ENCODE measurements around the gene KCNMA1. TPM values are rescaled to one million over a fixed set of nuclear protein-coding genes. Genes with fewer than 3 reads are reported as not detected.

Gene KCNMA1
- total and polyA plus RNA-seq, 9 of the 15 experiments (the other 6 are each of a cell fraction or from before 2014, with no cell fraction given) = 0.01 to 0.95 (median 0.15) TPM; not detected in 4

DNA sequence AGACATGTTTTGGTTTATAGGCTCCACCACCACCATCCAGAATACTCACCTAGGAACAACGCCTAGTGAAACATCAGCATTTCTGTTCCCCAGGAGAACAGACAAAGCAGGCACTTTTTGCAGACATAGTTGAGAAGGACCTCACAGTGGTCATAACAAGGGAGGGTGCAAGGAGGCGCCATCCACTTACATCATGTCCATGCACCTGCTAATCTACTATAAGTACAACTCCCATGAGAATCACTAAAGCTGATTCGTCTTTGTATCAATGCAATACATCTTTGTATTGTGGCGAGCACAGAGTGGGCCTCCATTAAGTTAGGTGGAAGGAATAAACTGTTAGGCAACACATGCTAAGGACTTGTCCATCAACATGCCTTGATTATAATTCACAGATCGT, 207.1 kb downstream of the KCNMA1 start:
- Histone ChIP-seq H3K9me1 (ENCODE audit: control insufficient read depth, insufficient read depth, low read length) (no peaks in the 10 kb centered on the region), H3K36me3 (ENCODE audit: control insufficient read depth, insufficient read depth, low read length) (no peaks in the 10 kb centered on the region), H3K27me3 (ENCODE audit: control insufficient read depth in 2 of 2, insufficient read depth in 2 of 2, low read length in 2 of 2) (peaks cover 10 to 12% of the 10 kb centered on the region in 2 experiments; a peak in 3 of 5 replicates), H3K4me3 (no peak overlapping the region), H2AFZ (ENCODE audit: low read depth, low read length) (no peak overlapping the region), H3K4me2 (ENCODE audit: insufficient read depth, low read length) (no peak overlapping the region), H3K27ac (ENCODE audit: extremely low read depth, low read depth, low read length) (no peak overlapping the region), H3K4me1 (replicated peaks in 1 of 2; ENCODE audit: control insufficient read depth in 2 of 2, insufficient read depth in 2 of 2, low read length in 2 of 2) (no peaks in the 10 kb centered on the region), H3K9me3 (replicated peaks; ENCODE audit: control insufficient read depth, insufficient read depth, low read depth, low read length) (no peaks in the 10 kb centered on the region), H3K79me2 (ENCODE audit: control insufficient read depth, insufficient read depth, low read length) (no peaks in the 10 kb centered on the region), H4K20me1 (replicated peaks; ENCODE audit: control insufficient read depth, insufficient read depth, low read length) (no peaks in the 10 kb centered on the region), H3K9ac (ENCODE audit: insufficient read depth in 1 of 2, low read depth in 2 of 2, low read length in 2 of 2) (no peak overlapping the region)
- DNase-seq (ENCODE audit: extremely low read depth in 1 of 4, low spot score in 3 of 4) = no peak
- FAIRE-seq = no peak
- in situ Hi-C loops (cut with MboI) (no loop called here), intact Hi-C loops (cut with micrococcal nuclease) (no loop called here)
- 1% methylated on average over 5 of the region's 5 CpGs for WGBS (ENCODE audit: insufficient coverage, low coverage, missing lambda C conversion rate)
- no TSS peak for BruUV-seq (replicated peaks)
- CTCF ChIA-PET (ENCODE audit: low intra/inter-chr PET ratio) = no interaction called here
- POLR2A ChIA-PET = no interaction called here
- ATAC-seq = no peak
- TF ChIP-seq, protein P1, sequence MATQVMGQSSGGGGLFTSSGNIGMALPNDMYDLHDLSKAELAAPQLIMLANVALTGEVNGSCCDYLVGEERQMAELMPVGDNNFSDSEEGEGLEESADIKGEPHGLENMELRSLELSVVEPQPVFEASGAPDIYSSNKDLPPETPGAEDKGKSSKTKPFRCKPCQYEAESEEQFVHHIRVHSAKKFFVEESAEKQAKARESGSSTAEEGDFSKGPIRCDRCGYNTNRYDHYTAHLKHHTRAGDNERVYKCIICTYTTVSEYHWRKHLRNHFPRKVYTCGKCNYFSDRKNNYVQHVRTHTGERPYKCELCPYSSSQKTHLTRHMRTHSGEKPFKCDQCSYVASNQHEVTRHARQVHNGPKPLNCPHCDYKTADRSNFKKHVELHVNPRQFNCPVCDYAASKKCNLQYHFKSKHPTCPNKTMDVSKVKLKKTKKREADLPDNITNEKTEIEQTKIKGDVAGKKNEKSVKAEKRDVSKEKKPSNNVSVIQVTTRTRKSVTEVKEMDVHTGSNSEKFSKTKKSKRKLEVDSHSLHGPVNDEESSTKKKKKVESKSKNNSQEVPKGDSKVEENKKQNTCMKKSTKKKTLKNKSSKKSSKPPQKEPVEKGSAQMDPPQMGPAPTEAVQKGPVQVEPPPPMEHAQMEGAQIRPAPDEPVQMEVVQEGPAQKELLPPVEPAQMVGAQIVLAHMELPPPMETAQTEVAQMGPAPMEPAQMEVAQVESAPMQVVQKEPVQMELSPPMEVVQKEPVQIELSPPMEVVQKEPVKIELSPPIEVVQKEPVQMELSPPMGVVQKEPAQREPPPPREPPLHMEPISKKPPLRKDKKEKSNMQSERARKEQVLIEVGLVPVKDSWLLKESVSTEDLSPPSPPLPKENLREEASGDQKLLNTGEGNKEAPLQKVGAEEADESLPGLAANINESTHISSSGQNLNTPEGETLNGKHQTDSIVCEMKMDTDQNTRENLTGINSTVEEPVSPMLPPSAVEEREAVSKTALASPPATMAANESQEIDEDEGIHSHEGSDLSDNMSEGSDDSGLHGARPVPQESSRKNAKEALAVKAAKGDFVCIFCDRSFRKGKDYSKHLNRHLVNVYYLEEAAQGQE (IDR thresholded peaks at IDR 0.05; ENCODE audit: borderline replicate concordance) = no peak
- TF ChIP-seq, protein P1 (CRISPR knock-in tag; IDR thresholded peaks at IDR 0.05; ENCODE audit: low read depth) = no peak
- TF ChIP-seq, protein P2, sequence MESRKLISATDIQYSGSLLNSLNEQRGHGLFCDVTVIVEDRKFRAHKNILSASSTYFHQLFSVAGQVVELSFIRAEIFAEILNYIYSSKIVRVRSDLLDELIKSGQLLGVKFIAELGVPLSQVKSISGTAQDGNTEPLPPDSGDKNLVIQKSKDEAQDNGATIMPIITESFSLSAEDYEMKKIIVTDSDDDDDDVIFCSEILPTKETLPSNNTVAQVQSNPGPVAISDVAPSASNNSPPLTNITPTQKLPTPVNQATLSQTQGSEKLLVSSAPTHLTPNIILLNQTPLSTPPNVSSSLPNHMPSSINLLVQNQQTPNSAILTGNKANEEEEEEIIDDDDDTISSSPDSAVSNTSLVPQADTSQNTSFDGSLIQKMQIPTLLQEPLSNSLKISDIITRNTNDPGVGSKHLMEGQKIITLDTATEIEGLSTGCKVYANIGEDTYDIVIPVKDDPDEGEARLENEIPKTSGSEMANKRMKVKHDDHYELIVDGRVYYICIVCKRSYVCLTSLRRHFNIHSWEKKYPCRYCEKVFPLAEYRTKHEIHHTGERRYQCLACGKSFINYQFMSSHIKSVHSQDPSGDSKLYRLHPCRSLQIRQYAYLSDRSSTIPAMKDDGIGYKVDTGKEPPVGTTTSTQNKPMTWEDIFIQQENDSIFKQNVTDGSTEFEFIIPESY (CRISPR knock-in tag; IDR thresholded peaks at IDR 0.05) = no peak
- no peak for TF ChIP-seq KLF16 (IDR thresholded peaks at IDR 0.05)
- TF ChIP-seq, protein P3, sequence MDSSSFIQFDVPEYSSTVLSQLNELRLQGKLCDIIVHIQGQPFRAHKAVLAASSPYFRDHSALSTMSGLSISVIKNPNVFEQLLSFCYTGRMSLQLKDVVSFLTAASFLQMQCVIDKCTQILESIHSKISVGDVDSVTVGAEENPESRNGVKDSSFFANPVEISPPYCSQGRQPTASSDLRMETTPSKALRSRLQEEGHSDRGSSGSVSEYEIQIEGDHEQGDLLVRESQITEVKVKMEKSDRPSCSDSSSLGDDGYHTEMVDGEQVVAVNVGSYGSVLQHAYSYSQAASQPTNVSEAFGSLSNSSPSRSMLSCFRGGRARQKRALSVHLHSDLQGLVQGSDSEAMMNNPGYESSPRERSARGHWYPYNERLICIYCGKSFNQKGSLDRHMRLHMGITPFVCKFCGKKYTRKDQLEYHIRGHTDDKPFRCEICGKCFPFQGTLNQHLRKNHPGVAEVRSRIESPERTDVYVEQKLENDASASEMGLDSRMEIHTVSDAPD (CRISPR knock-in tag; IDR thresholded peaks at IDR 0.05) = no peak
- TF ChIP-seq, protein P4, sequence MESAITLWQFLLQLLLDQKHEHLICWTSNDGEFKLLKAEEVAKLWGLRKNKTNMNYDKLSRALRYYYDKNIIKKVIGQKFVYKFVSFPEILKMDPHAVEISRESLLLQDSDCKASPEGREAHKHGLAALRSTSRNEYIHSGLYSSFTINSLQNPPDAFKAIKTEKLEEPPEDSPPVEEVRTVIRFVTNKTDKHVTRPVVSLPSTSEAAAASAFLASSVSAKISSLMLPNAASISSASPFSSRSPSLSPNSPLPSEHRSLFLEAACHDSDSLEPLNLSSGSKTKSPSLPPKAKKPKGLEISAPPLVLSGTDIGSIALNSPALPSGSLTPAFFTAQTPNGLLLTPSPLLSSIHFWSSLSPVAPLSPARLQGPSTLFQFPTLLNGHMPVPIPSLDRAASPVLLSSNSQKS (CRISPR knock-in tag; IDR thresholded peaks at IDR 0.05) = no peak
